GM19193 (cell line): ENCODE data around the gene KLHL26.

ENCODE experiments used
- POLR2A ChIP-seq: IDR thresholded peaks from 4 replicates; pipeline ENCODE4 v1.6.1; 2011; ENCODE audit not compliant: insufficient read depth, insufficient read length; ENCODE audit errors: extremely low read depth

The KLHL26 gene

GRCh38 chr19:18701250-18701608 is 64.4 kb downstream of the KLHL26 start:
- no peak for TF ChIP-seq POLR2A

- no peak for TF ChIP-seq POLR2A
Measured at GRCh38 chr19:18704054-18704453, 67.2 kb downstream of the KLHL26 start.

DNA sequence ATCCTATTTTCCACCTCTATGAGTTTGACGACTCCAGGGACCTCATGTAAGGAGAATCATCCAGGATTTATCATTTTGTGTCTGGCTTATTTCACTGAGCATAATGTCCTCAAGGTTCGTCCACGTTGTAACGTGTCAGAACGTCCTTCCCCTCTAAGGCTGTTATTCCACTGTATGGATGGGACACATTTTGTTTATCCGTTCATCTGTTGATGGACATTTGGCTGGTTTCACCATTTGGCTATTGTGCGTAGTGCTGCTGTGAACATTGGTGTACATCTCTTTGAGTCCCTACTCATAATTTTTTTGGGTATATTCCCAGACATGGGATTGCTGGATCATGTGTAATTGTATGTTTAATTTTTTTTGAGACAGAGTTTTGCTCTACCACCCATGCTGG is 68.1 kb downstream of the KLHL26 start:
- TF ChIP-seq POLR2A: no peak

- no peak for TF ChIP-seq POLR2A
Measured at GRCh38 chr19:18708452-18709231, 71.8 kb downstream of the KLHL26 start.

DNA sequence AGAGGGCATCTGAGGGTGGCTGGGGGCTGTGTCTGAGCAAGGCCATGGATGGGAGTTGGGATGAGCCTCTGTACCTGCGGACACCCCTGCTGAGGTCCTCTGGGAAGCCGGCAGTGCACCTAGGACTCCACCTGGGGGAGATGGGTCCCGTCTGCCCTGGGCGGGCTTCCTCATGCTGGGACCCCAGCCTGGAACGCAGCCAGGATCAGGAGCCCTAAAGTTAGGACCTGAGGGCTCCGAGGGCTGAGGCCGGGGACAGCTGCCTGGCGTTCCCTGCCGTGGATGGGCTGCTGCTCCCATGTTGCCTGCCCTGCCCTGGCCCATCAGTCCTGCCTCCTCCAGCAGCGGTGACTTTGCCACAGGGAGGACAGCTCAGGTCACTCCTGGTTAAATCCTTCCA is 72.7 kb downstream of the KLHL26 start:
- TF ChIP-seq POLR2A: no peak

- TF ChIP-seq POLR2A: no peak
Measured at GRCh38 chr19:18710186-18710585, 73.4 kb downstream of the KLHL26 start.

GRCh38 chr19:18710996-18711751 is 74.3 kb downstream of the KLHL26 start:
- no peak for TF ChIP-seq POLR2A

GRCh38 chr19:18711893-18712292 is 75.1 kb downstream of the KLHL26 start:
- no peak for TF ChIP-seq POLR2A

DNA sequence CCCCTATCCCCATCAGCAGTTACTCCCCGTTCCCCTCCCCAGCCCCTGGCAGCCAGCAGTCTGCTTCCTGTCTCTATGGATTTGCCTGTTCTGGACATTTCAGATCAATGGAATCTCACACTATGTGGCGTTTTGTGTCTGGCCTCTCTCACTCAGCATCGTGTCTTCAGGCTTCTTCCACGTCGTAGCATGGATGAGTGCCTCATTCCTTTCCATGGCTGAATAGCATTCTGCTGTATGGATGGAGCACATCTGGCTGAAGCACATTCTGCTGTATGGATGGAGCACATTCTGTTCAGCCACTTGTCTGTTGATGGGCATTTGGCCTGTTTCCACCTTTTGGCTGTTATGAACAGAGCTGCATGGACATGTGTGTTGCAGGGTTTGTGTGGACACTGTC is 76.2 kb downstream of the KLHL26 start:
- TF ChIP-seq POLR2A: no peak

- TF ChIP-seq POLR2A: no peak
Measured at GRCh38 chr19:18713550-18714117, 76.8 kb downstream of the KLHL26 start.

DNA sequence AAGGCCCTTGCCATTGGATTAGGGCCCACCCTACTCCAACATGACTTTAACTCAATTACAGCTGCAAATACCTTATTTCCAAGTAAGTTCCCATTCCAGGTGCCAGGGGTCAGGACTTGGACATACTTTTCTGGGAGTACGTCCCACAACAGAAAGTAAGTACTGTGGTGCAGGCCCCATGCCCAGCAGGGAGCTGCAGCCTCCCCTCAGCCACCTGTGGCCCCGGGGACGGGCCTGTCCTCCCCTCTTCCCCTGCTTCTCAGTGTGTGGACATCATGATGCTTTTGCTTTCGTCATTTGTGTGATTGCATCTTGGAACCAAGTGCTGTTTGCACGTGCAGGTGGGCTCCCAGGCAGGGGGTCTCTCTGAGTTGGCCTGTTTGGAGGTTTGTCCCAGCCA is 78.6 kb downstream of the KLHL26 start:
- TF ChIP-seq POLR2A: no peak

- TF ChIP-seq POLR2A: no peak
Measured at GRCh38 chr19:18716857-18717256, 80.0 kb downstream of the KLHL26 start.

DNA sequence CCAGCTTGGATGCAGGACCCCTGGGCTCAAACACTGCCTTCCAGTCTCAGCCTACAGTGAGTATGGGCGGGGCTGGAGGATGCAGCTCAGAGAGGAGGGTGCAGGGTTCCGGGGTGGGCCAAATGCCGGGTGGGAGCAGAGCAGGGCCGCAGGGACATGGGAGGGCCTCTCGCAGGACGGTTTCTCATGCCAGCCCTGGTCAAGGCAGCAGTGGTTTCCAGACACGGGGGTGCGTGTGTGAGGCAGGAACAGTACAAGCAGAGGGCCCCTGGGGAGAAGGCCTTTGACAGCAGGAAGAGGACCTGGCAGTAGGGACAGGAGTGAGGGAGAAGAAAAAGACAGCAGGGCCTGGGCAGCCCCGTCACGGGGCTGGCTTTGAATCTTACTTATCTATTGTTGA is 80.8 kb downstream of the KLHL26 start:
- TF ChIP-seq POLR2A: no peak

DNA sequence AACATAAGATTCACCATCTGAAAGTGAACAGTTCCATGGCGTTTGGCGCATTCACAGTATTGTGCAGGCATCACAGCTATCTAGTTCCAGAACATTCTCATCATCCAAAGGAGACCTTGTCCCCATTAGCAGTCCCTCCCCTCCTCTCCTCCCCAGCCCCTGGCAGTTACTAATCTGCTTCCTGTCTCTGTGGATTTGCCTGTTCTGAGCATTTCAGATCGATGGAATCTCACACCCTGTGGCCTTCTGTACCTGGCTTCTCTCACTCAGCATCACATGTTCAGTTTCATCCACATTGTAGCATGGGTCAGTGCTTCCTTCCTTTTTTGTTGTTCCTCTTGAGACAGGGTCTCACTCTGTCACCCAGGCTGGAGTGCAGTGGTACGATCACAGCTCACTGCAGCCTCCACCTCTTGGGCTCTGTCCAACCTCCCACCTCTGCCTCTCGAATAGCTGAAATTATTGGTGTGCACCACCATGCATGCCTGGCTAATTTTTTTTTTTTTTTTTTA is 81.2 kb downstream of the KLHL26 start:
- no peak for TF ChIP-seq POLR2A

GRCh38 chr19:18718846-18719458 is 82.1 kb downstream of the KLHL26 start:
- TF ChIP-seq POLR2A: no peak
